Stimulated activated naive B cell treated with anti-CD40 and anti-IgM and Interleukin-4, amounts not matched to agents 10 μg/mL and 1 μg/mL and 100 μg/mL, for 72 hours (primary cell): ENCODE measurements around the gene NRG4.
"Not testable (repeated sequence)": the region's sequence is repeated elsewhere in the genome, so short reads cannot be mapped to it uniquely, and the experiment has no call there.

ENCODE experiments used
- ATAC-seq, 2 donors: fragments of 150-1000 bp; cut with Tn5 transposase; replicated peaks; 2 replicates each; pipeline ENCODE4 v1.10.0; 2021; ENCODE audit warnings: moderate library complexity in 1 of 2
- DNase-seq: peaks from one replicate; pipeline ENCODE4 v3.0.0; 2021
- H3K27ac Mint-ChIP-seq: one replicate; pipeline ENCODE4 v1.8.0; 2022; ENCODE audit warnings: mild to moderate bottlenecking, mixed read lengths
- H3K27me3 Mint-ChIP-seq, 2 donors: one replicate each; pipeline ENCODE4 v1.8.0; 2022; ENCODE audit warnings: mixed read lengths in 2 of 2
- H3K36me3 Mint-ChIP-seq, 2 donors: one replicate each; pipeline ENCODE4 v1.8.0; 2022; ENCODE audit warnings: mixed read lengths in 2 of 2, mild to moderate bottlenecking in 1 of 2
- H3K4me1 Mint-ChIP-seq, 2 donors: one replicate each; pipeline ENCODE4 v1.8.0; 2022; ENCODE audit warnings: mixed read lengths in 2 of 2, mild to moderate bottlenecking in 1 of 2
- H3K4me3 Mint-ChIP-seq, 2 donors: one replicate each; pipeline ENCODE4 v1.8.0; 2022; ENCODE audit warnings: mild to moderate bottlenecking in 2 of 2, mixed read lengths in 2 of 2, moderate library complexity in 1 of 2
- H3K9me3 Mint-ChIP-seq, 2 donors: one replicate each; pipeline ENCODE4 v1.8.0; 2022; ENCODE audit warnings: mixed read lengths in 2 of 2, mild to moderate bottlenecking in 1 of 2

The NRG4 gene

DNA sequence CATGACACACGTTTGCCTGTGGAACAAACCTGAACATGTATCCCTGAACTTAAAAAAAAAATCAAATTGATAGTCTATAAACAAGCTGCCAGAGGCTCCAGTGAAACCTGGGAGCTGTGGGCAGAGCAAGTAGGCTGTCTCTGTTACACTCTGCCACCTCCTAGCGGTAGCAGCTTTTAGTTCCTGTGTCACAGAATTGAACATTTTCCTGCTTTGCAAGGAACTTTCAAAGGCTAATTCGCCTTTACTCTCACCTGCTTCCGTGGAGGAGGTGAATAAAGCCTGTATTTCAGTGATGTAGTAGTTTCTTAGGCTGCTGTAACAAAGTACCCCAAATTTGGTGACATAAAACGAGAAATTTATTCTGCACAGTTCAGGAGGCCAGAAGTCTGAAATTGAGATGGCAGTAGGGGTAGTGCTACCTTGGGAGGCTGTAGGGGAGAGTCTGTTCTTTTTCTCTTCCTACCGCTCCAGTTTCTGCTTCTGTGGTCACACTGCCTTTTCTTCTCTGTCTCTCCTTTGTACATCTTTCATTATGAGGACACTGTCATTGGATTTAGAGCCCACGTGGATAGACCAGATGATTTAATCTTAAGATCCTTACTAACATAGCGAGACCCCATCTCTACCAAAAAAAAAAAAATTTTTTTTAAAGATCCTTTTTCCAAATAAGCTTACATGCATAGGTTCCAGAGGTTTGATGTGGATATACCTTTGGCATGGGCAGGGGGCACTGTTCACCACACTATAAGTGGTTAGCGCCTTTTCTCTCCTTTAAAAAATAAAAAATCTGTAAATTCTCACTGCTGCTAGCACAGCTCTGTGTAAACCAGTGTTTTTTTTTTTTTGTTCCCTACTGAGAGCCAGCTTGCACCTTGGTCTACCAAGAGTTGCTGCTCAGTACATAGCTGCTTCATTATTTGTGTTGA lies 83.3 kb downstream of the NRG4 start:
- ATAC-seq, result no peak
- Mint-ChIP-seq H3K27me3 (no peaks in the 10 kb centered on the region), H3K36me3 (peaks cover 38 to 64% of the 10 kb centered on the region in 2 donors), H3K4me1 (peaks cover 30 to 41% of the 10 kb centered on the region in 2 donors), H3K4me3 (no peak overlapping the region), H3K27ac (no peak overlapping the region), H3K9me3 (no peaks in the 10 kb centered on the region)
- no peak for DNase-seq

DNA sequence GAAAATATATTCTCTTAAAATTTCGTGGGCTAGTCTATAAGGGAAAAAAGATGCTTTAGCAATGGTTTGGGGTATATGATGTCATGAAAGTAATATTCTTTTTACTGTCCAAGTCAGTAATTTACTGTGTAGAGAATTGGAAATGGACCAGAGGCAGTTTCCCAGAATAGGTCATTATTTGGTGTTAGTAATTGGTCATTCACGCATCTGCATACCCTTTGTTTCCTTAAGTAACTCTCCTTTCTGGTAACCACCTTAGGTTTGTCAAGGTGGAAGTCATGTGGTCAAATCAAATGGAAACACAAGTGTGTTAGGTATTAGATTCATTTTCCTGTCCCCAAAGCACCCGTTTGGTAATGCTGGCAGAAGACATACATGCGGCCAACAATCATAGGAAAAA lies 84.6 kb downstream of the NRG4 start:
- Mint-ChIP-seq H3K27ac (no peak overlapping the region), H3K4me3 (no peak overlapping the region), H3K9me3 (no peaks in the 10 kb centered on the region), H3K36me3 (peaks cover 39 to 63% of the 10 kb centered on the region in 2 donors), H3K4me1 (peaks cover 35 to 42% of the 10 kb centered on the region in 2 donors), H3K27me3 (no peaks in the 10 kb centered on the region)
- ATAC-seq, result no peak
- no peak for DNase-seq

DNA sequence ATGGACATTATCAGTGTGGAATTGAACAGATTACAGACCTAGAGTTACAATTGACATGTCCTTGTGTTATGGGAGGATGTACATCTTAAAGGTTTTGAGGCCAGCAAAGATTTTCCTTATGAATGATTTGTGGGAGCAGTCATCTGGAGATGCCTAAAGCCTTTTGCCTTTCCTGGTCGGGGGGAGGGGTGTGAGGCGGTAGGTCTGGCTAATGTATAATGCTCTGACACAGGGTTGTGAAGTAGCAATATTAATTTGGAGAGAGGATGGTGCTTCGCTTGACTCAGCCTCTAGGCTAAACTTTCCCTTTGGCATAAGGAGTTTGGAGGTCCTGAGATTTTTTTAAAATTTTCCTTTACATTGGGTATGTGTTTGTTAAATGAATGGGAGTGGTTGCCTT lies 85.3 kb downstream of the NRG4 start:
- H3K27me3 Mint-ChIP-seq, result no peaks in the 10 kb centered on the region
- ATAC-seq, result no peak
- H3K36me3 Mint-ChIP-seq, result peaks cover 43 to 65% of the 10 kb centered on the region in 2 donors
- peaks cover 40 to 42% of the 10 kb centered on the region in 2 donors for H3K4me1 Mint-ChIP-seq
- H3K27ac Mint-ChIP-seq, result no peak overlapping the region
- DNase-seq, result no peak
- no peaks in the 10 kb centered on the region for H3K9me3 Mint-ChIP-seq
- H3K4me3 Mint-ChIP-seq, result no peak overlapping the region

DNA sequence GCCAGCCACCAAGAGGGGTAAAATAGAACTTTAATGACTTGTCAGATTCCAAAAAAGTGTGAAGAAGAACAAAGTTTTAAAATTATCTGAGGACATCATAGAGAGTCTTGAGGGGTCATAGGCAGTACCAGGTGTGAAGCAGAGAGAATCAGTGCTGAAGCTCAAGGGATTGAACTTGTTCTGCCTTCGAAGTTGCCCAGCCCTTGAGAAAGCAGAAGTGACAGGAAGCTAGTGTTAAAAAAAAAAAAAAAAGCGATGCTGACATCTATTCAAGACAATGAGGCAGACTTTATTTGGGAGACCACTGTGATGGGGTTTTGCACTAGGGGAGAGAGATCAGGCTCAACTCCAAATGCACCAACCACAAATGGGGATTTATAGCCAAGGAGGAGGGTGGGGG lies 86.8 kb downstream of the NRG4 start:
- DNase-seq, result no peak
- peaks cover 43 to 60% of the 10 kb centered on the region in 2 donors for H3K36me3 Mint-ChIP-seq
- H3K4me3 Mint-ChIP-seq, result no peak overlapping the region
- no peak for ATAC-seq
- H3K4me1 Mint-ChIP-seq, result peaks cover 40 to 42% of the 10 kb centered on the region in 2 donors
- no peaks in the 10 kb centered on the region for H3K9me3 Mint-ChIP-seq
- no peaks in the 10 kb centered on the region for H3K27me3 Mint-ChIP-seq
- no peak overlapping the region for H3K27ac Mint-ChIP-seq

DNA sequence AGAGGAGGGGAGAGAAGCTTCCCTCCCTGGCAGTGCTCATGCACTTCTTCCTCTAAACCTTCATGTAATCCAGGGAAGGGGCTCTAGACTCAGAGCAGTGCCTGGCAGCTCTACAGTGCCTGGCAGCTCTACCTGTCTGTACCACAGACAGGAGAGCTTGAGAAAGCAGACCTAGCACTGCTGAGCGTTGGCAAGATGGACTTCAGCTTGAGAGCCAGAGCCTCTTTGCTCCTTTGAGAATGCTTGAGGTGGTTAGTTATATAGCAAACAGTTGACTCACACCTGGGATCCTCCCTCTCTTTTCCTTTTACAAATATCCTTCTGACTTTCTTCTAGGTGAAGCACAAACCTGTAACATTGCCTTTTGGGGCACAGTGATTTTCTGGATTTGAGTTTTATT lies 87.6 kb downstream of the NRG4 start:
- no peak for ATAC-seq
- Mint-ChIP-seq H3K27ac (no peak overlapping the region), H3K4me3 (no peak overlapping the region), H3K9me3 (no peaks in the 10 kb centered on the region), H3K27me3 (no peaks in the 10 kb centered on the region), H3K4me1 (peaks cover 40 to 42% of the 10 kb centered on the region in 2 donors), H3K36me3 (peaks cover 42 to 60% of the 10 kb centered on the region in 2 donors)
- DNase-seq, result no peak

DNA sequence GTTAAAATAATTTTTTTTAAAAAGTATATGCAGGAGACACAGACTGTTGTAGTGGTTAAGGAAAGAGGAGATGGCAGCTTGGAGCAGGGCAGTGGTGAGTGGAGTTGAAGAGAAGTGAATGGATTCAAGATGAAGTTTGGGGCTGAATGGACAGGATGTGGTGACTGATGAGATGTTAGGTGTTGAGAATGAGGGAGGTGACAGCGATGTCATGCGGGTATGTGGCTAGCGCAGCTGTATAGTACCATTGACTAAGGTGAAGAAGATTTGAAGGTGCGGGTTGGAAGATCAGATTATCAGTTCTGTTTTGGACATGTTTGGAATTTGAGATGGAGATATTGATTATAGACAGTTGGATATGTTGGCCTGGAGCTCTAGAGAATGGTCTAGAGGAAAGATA lies 88.5 kb downstream of the NRG4 start:
- no peak overlapping the region for H3K27ac Mint-ChIP-seq
- no peak for ATAC-seq
- no peaks in the 10 kb centered on the region for H3K9me3 Mint-ChIP-seq
- no peak for DNase-seq
- H3K4me1 Mint-ChIP-seq, result peaks cover 40 to 42% of the 10 kb centered on the region in 2 donors
- H3K36me3 Mint-ChIP-seq, result peaks cover 46 to 61% of the 10 kb centered on the region in 2 donors
- H3K4me3 Mint-ChIP-seq, result no peak overlapping the region
- H3K27me3 Mint-ChIP-seq, result no peaks in the 10 kb centered on the region

DNA sequence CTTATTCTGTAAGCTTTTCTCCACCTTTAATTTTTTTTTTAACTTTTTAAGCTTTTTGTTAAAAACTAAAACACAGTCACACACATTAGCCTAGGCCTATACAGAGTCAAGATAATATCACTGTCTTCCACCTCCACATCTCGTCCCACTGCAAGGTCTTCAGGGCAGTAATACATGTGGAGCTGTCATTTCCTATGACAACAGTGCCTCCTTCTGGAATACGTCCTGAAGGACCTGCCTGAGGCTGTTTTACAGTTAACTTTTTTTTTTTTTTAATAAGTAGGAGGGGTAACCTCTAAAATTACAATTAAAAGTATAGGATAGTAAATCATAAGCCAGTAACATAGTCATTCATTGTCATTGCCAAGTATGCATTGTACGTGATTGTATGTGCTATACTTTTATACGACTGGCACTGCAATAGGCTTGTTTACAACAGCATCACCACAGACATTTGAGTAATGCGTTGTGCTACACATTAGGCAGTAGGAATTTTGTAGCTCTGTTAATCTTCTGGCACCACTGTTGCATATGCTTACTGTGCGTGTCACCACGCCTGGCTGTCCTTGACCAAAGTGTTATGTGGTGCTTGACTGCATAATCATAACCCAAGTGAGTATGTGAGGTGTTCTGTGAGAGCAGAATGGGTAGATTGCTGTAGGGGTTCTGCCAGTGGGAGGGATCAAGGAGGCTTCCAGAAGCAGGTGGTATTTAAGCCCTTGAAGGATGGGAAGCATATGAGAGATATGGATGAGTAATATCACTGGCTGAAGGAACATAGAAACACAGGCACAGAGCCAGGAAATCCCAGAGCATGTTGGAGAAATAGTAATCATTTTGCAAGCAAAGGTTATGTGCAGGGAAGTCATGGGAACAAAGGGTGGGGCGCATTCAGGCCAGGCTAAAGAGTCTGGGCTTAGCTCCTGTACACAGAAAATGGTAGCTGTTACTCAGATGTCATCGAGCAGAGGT lies 90.2 kb downstream of the NRG4 start:
- Mint-ChIP-seq H3K9me3 (no peaks in the 10 kb centered on the region), H3K27me3 (no peaks in the 10 kb centered on the region), H3K4me1 (peaks cover 29 to 33% of the 10 kb centered on the region in 2 donors), H3K36me3 (peaks cover 50 to 59% of the 10 kb centered on the region in 2 donors), H3K27ac (no peak overlapping the region), H3K4me3 (no peak overlapping the region)
- DNase-seq (no peak), ATAC-seq (peak; percentile 39 to 41)

DNA sequence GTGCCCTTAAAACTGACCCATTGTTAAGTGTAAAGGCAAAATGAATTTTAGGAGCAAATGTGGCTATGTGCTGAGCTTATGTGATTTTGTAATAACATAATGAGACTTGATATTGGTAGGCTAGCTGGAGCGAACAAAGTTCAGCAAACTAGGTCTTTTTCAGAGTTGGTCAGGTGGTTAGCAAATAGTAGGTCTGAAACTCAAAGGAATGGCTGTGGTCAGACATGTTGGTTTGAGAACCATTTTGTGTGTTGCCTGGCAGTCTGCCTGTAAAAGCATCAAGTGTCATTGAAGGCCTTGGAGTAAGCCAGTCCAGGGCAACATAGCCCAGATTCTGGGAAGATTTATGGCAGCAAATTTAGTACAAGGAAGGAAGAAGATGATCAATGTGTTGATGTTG lies 92.1 kb downstream of the NRG4 start:
- ATAC-seq (no peak), DNase-seq (no peak)
- Mint-ChIP-seq H3K36me3 (peaks cover 41 to 44% of the 10 kb centered on the region in 2 donors), H3K9me3 (no peaks in the 10 kb centered on the region), H3K4me3 (no peak overlapping the region), H3K27ac (no peak overlapping the region), H3K27me3 (no peaks in the 10 kb centered on the region), H3K4me1 (peaks cover 17 to 18% of the 10 kb centered on the region in 2 donors)

DNA sequence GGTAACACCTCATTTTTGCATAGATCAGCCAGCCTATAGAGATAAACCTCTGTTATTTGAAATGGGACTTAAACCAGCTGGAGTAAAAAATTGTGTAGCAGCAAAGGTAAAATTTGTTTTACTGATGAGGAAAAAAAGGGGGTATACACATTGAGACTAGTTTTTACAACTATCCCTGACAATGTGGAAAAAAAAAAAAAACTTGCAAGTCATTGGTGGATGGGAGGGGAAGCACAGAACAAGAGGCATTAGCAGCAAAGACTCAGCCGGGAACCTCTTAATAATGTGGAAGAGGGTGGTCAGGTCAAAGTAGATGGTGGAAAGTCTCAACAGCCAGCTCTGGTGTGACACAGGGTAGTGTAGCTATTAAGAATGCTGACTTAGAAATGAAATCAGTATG lies 94.1 kb downstream of the NRG4 start:
- H3K4me3 Mint-ChIP-seq, result no peak overlapping the region
- no peak for ATAC-seq
- no peak overlapping the region for H3K27ac Mint-ChIP-seq
- no peaks in the 10 kb centered on the region for H3K27me3 Mint-ChIP-seq
- peaks cover 6 to 7% of the 10 kb centered on the region in 2 donors for H3K4me1 Mint-ChIP-seq
- H3K9me3 Mint-ChIP-seq, result no peaks in the 10 kb centered on the region
- DNase-seq, result no peak
- H3K36me3 Mint-ChIP-seq, result peaks cover 45 to 46% of the 10 kb centered on the region in 2 donors

DNA sequence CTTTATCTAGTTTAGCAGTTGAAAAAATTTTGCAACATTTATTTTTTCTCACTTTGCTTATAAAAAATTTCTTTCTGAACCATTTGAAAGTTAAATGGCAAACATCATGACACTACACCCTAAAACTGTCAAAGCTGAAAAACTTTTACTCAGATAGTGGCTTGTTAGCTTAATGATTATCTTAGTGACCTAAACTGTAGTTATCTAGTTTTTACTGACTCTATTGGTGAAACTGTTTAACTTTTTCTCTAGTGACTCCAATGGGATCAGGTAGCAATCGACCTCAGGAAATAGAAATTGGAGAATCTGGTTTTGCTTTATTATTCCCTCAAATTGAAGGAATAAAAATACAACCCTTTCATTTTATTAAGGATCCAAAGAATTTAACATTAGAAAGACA lies 95.2 kb downstream of the NRG4 start:
- no peak overlapping the region for H3K27ac Mint-ChIP-seq
- no peaks in the 10 kb centered on the region for H3K27me3 Mint-ChIP-seq
- DNase-seq, result no peak
- H3K9me3 Mint-ChIP-seq, result no peaks in the 10 kb centered on the region
- H3K4me1 Mint-ChIP-seq, result peaks cover 5 to 17% of the 10 kb centered on the region in 2 donors
- peaks cover 48 to 49% of the 10 kb centered on the region in 2 donors for H3K36me3 Mint-ChIP-seq
- no peak for ATAC-seq
- H3K4me3 Mint-ChIP-seq, result no peak overlapping the region

DNA sequence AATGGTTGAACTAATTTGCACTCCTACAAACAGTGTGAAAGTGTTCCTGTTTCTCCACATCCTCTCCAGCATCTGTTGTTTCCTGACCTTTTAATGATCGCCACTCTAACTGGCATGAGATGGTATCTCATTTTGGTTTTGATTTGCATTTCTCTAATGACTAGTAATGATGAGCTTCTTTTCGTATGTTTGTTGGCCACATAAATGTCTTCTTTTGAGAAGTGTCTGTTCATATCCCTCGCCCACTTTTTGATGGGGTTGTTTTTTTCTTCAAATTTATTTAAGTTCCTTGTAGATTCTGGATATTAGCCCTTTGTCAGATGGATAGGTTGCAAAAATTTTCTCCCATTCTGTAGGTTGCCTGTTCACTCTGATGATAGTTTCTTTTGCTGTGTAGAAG lies 101.9 kb downstream of the NRG4 start:
- ATAC-seq, DNase-seq, H3K27me3 Mint-ChIP-seq, H3K27ac Mint-ChIP-seq, H3K4me3 Mint-ChIP-seq, H3K9me3 Mint-ChIP-seq: not testable (repeated sequence)
- Mint-ChIP-seq H3K4me1 (peaks cover 29 to 43% of the 10 kb centered on the region in 2 donors), H3K36me3 (peaks cover 49 to 54% of the 10 kb centered on the region in 2 donors)

DNA sequence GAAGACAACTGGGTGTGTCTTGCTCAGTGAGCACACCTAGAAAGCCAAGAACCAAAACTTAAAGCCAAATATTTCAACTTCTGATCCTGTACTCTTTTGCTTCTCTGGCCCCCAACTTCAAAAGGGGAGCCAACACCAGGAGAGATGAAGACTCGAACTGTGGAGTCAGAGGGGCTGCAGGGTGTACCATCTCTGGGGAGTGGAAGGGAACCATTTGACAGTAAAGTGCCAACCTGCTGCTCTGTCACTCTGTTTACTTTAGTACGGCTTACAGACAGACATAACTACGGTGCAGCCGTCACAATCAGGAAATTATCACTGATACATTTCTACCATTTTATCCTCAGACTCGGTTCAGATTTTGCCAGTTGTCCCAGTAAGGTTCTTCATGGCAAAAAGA lies 107.0 kb downstream of the NRG4 start:
- H3K9me3 Mint-ChIP-seq, result peaks cover 0 to under 1% of the 10 kb centered on the region in 2 donors
- peak overlapping the region; percentile 98 to 100 for H3K4me3 Mint-ChIP-seq
- H3K36me3 Mint-ChIP-seq, result peaks cover 15 to 24% of the 10 kb centered on the region in 2 donors
- H3K27ac Mint-ChIP-seq, result peak overlapping the region; percentile 98
- no peak for ATAC-seq
- no peaks in the 10 kb centered on the region for H3K27me3 Mint-ChIP-seq
- H3K4me1 Mint-ChIP-seq, result peaks cover 22 to 33% of the 10 kb centered on the region in 2 donors
- no peak for DNase-seq

DNA sequence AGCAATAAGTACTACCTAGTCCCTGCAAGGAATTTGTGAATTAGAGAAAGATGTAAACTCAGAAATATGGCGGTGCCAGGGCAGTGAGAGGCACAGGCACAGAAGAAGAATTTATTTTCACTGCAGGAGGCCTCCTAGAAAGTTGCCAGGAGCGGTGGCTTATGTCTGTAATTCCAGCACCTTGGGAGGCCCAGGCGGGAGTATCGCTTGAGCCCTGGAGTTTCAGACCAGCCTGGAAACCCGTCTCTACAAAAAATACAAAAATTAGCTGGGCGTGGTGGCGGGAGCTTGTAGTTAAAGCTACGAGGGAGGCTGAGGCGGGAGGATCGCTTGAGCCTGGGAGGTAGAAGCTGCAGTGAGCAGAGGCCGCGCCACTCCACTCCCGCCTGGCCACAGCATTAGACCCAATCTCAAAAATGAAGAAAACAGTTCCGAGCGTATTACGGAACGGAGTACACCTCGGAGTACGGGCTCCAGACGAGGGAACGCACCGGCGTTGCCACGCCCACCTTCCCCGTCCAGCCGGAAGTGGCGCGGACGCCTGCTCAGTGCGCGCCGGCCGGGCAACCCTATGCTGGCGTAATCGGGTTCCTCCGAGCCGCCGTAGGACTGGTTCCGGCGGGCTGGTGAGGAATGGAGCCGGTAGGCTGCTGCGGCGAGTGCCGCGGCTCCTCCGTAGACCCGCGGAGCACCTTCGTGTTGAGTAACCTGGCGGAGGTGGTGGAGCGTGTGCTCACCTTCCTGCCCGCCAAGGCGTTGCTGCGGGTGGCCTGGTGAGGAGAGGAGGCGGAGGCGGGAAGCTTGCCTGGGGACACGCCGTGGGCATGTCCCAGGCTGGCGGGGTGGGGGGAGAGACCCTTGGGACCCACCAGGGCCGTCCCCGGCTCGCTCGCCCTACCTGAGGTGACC lies 108.6 kb downstream of the NRG4 start, which contains the start of gene FBXO22:
FBXO22 (plus strand) TSS at position 548 of the 909 bp plus-strand sequence; CDS start at position 634, 86 bp downstream.
- Mint-ChIP-seq H3K4me3 (peak within 1 kb of the TSS; percentile 98 to 100), H3K9me3 (no peaks in the 10 kb centered on the region), H3K4me1 (peaks cover 13 to 22% of the 10 kb centered on the region in 2 donors), H3K36me3 (peaks cover 7 to 10% of the 10 kb centered on the region in 2 donors), H3K27me3 (no peaks in the 10 kb centered on the region), H3K27ac (peak within 1 kb of the TSS; percentile 98)
- ATAC-seq (peak; percentile 97 to 98), DNase-seq (peak; percentile 93)
